ENCODE measurements around the gene RAB11B.
A peak's percentile ranks its signal among the peaks of the same experiment; 100 is the strongest.
"Not testable (repeated sequence)": the region's sequence is repeated elsewhere in the genome, so short reads cannot be mapped to it uniquely, and the experiment has no call there.

Gene RAB11B

DNA sequence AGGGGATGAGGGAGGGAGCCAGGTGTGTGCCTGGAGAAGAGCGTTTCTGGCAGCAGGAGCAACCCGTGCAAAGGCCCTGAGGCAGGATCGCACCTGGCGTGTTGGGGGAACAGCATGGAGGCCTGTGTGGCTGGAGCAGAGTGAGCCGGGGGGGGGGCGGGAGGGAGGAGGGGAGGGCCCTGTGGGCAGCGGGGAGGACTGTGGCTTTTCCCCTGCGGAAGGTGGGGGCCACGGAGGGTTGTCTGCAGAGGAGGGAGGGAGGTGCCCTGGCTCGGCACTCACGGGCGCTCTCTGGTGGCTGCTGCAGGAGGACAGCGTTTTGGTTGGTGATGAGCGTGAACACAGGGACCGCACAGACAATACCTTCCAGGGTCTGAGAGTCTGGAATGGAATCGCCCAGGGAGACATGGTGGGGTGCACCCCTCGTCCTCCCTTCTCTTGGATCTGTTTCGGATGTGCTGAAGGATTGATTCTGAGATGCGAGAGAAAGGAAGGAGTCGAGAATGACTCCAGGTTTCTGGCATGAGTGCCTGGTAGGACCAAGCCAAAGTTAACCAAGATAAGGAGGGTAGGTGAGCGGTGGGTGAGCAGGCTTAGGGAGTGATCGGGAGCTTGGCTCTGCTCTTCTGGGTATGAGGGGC, 6.5 kb downstream of the RAB11B start:
- peak; percentile 75 for DNase-seq

- DNase-seq = no peak
Observed at GRCh38 chr19:8397271-8397670, 7.1 kb downstream of the RAB11B start.

DNA sequence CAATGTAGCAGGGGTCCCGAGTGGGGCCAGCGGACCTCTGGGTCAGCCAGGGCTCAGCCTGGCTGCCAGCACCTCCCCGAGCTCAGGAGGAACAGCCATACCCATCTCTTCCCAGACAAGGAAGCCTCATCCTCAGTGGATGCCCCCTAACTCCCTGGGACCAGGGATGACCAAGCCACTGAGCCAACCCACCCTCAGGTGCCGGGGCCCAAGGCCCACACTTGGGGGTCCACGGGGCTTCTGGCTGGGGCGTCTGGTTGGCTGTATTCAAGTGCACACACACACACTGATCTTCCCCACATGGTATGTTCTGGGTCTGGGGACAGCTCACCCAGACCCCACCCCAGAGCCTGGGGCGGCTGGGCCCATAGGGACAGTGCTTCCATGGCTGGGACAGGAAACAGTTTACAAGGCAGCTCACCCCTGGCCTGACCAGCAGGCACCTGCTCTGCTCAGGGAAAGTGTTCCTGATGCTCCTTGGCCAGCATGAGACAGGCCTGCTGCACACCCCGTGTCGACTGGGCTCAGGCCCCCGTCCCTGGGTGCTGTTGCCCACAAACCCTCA, 7.7 kb downstream of the RAB11B start:
- no peak for DNase-seq

GRCh38 chr19:8398311-8398771, 8.2 kb downstream of the RAB11B start:
- DNase-seq = no peak

DNA sequence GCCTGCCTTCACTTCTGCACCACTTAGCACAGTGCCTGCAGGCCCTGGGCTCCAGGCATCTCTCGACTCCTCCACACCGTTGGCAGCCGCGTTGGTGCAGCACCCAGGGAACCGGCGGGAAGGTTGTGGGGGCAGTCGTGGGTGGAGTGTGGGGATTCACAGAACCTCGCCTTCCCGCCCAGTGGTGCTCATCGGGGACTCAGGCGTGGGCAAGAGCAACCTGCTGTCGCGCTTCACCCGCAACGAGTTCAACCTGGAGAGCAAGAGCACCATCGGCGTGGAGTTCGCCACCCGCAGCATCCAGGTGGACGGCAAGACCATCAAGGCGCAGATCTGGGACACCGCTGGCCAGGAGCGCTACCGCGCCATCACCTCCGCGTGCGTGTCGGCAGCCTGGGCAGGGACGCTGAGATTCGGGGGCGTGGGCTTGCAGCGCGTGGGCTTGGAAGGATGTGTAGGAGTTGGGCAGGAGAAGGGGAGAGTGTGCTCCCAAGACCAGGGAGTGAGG, 9.6 kb downstream of the RAB11B start:
- DNase-seq = no peak

GRCh38 chr19:8401981-8402411, 11.8 kb downstream of the RAB11B start:
- DNase-seq = no peak

- no peak for DNase-seq
Observed at GRCh38 chr19:8403098-8403819, 13.1 kb downstream of the RAB11B start.

DNA sequence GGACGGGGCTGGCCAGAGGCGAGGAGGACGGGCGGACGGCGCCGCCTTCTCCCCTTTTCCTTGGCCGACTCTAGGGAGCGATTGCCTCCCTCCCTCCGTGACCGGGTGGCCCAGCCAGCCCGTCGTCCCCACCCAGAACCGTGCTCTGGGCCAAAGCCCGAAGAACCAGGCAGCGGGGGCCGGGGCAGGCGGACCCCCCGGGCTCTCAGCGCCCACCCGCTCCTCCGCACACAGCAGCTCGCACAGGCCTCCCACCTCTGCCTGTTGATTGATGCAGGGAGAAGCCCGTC, 13.6 kb downstream of the RAB11B start:
- DNase-seq = no peak

DNA sequence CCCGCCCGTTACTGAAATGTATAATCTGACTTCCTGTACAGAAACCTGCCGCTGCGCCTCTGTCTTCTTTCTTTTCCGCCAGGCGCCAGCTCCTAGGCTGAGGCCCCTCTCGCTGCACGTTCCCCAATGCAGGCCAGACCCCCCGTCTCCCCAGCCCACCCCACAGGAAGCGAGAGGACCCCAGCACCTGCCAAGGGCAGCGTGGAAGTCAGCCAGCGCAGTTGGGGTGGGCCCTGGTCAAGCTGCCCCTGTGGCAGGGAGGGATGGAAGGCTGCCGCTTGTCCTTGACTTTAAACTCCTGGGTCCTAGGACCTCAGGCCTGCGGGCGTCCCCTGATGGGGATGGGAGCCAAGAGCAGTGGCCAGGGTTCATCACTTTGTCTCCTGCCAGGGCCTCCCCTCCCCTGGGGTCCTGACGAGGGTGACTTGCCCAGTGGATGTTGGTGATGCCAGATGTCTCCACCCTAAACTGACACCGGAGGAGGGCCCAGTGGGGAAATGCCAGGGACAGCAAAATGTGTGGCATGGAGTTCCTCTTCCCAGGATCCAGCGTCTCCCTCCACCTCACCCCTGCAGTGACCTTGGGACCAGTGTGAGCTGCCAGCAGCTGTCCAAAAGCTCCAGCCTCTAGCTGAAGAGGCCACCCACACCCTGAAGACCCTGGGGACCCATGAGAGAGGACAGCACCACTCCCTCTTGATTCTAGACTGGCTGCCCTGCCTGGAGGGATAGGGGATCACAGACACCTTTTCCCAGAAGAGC, 14.4 kb downstream of the RAB11B start:
- DNase-seq = no peak

- DNase-seq = not testable (repeated sequence)
Observed at GRCh38 chr19:8410718-8411117, 20.6 kb downstream of the RAB11B start.

DNA sequence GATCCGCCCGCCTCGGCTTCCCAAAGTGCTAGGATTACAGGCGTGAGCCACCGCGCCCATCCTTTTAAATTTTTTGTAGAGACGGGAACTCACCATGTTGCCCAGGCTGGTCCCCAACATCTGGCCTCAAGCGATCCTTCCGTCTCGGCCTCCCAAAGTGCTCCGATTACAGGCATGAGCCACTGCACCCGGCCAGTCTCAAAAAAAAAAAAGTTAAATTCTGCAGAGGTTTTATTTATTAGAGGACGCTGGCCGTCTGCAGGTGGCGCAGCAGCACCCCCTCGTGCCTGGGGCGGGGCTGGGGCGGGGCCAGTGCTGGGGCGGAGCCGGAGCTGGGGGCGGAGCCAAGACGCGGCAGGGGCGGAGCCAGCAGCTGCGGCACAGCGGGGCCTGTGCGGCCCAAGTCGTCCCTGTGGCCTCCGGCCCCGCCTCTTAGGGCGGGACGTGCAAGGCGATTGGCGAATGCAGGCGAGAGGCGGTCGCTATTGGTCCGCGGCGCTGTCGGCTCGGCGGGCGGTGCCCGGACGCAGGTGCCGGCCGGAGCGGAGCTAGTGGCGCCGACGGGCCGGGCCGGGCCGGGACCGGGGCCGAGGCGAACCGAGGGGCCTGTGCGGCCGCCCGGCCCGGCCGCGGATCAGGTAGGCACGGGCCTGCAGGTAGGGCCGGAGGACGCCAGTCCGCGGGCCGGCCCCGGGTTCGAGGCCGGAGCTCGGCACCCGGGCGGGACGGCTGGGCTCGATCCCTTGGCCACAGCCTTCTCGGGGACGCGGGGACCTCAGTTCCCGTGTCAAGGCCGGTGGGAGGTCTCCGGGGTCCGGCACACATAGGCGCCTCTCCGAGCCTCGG, 22.8 kb downstream of the RAB11B start, which contains the start of gene MARCHF2:
MARCHF2 (plus strand) TSS at position 523 of the 846 bp plus-strand sequence. CDS start 8,536 bp downstream, outside the sequence.
- peak; percentile 95 for DNase-seq

DNA sequence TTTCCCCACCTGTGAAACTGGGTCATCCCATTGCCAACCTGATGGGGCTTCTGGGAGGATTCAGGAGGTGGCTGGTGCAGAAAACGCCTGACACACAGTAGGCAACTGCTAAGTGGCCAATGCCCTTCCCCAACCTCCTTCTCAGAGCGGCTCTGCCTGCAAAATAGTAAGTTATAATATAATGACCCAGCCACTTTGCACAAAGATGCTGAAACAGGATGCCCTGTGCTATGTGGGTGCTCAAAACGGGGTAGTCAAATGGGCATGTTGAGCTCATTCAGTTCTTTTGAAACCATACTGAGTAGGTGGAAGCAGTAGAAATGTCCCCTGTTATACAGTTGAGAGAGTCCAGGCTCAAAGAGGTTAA, 23.5 kb downstream of the RAB11B start:
- DNase-seq = no peak

GRCh38 chr19:8416796-8417195, 26.6 kb downstream of the RAB11B start:
- DNase-seq = no peak

DNA sequence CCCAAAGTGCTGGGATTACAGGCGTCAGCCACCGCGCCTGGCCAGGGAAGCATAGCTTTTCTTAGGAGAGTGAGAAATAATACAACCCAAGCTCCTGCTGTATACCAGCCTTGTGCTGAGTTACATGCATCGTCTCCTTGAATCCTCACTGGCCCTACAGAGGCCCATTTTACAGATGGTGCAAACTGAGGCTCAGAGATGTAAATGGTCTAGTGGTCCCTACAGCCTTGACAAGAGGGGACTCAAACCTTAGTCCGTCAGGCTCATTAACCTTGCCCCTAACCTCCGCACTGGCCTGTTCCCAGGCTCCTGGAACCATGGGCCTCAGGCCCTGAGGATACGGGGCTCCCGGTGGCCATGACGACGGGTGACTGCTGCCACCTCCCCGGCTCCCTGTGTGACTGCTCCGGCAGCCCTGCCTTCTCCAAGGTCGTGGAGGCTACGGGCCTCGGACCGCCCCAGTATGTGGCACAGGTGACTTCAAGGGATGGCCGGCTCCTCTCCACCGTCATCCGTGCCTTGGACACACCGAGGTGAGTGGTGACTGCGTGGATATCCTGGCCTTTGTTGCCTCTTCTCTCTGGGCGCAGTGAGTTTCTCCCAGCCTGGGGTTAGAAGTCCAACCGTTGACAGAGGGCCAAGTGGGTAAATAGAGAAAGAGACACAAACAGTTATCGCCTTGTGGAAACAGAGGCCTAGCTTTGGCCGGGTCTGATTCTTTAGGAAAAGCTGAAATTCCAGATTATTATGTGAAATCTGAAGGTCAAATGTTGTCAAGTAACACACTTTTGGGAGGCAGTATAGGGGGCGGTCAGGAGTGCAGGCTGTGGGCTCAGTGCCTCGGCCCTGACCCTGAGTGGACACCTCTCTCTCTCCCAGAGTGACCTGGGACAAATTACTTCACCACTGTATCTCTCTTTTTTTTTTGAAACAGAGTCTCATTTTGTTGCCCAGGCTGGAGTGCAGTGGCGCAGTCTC, 31.6 kb downstream of the RAB11B start:
- no peak for DNase-seq

DNA sequence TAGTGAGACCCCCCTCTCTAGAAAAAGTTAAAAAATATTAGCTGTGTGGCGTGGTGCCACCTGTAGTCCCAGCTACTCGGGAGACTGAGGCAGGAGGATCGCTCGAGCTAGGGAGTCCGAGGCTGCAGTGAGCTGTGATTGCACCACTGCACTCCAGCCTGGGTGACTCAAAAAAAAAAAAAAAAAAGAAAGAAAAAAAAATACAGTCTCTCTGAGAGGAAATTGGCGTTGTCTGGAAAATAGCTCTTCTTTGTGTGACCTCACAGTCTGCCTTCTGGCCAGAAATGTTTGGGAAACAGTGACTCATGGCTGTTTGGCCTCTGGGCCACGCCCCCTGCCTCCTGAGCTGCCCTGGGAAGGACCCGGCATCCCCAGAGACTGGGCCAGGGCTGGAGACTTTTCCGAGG, 33.7 kb downstream of the RAB11B start:
- DNase-seq = no peak

- not testable (repeated sequence) for DNase-seq
Observed at GRCh38 chr19:8425331-8425730, 35.2 kb downstream of the RAB11B start.

DNA sequence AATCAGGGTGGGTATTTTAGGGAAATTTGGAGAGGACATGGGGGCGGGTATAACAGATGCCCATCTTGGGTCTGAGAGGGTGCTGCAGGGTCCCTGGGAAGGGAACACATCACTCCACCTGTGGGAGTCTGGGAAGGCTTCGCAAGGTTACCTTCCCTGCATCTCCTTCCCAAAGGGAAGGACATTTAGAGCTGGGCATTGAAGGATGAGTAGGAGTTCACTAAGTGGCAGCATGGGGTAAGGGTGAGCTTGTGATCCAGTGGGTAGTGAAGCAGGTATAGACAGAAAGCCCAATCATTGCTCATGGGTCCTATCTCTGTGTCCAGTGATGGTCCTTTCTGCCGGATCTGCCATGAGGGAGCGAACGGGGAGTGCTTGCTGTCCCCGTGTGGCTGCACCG, 36.1 kb downstream of the RAB11B start:
- DNase-seq = no peak

- DNase-seq = no peak
Observed at GRCh38 chr19:8429044-8429443, 38.9 kb downstream of the RAB11B start.

DNA sequence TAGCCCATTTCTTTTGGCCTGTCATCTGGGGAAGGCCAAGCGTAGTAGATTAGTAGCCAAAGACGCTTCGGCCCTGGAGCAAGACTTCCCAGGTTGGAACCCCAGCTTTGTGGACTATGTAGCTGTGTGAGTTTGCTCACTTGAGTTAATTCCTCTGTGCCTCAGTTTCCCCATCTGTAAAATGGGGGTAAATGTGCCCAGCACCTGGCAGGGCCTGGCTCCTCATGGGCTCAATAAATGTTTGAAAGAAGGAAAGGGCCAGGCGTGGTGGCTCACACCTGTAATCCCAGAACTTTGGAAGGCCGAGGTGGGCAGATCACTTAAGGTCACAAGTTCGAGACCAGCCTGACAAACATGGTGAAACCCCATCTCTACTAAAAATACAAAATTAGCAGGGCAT, 39.7 kb downstream of the RAB11B start:
- DNase-seq = no peak

GRCh38 chr19:8430650-8431049, 40.5 kb downstream of the RAB11B start:
- no peak for DNase-seq

DNA sequence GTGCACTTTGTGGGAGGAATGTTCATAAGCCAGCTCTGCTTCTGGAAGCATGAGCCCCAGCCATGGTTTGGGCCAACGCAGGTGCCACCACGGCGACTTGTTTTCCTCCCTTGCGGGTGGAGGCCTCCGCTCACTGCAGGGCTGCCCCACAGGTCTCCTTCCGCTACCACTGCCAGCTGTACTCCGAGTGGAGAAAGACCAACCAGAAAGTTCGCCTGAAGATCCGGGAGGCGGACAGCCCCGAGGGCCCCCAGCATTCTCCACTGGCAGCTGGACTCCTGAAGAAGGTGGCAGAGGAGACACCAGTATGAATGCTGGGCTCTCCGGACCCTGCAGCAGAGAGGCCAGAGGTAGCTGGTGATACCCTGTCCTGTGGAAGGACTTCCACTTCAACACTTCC, 48.1 kb downstream of the RAB11B start:
- no peak for DNase-seq

All from stimulated activated CD4-positive, alpha-beta T cell treated with anti-CD3 and anti-CD28 coated beads, Interleukin-4, amount 100 ng/mL, for 24 hours (primary cell).